Stimulated activated CD8-positive, alpha-beta memory T cell treated with anti-CD3 and anti-CD28 coated beads, Interleukin-4, amount 100 ng/mL, for 1 hour (primary cell): ENCODE measurements around the gene POC1A.
"Not testable (repeated sequence)": the region's sequence is repeated elsewhere in the genome, so short reads cannot be mapped to it uniquely, and the experiment has no call there.

Experiments
- DNase-seq, 2 donors: peaks; one replicate each; pipeline ENCODE4 v3.0.0-alpha.2; 2020; ENCODE audit warnings: low read depth in 2 of 2, low spot score in 1 of 2

POC1A gene

DNA sequence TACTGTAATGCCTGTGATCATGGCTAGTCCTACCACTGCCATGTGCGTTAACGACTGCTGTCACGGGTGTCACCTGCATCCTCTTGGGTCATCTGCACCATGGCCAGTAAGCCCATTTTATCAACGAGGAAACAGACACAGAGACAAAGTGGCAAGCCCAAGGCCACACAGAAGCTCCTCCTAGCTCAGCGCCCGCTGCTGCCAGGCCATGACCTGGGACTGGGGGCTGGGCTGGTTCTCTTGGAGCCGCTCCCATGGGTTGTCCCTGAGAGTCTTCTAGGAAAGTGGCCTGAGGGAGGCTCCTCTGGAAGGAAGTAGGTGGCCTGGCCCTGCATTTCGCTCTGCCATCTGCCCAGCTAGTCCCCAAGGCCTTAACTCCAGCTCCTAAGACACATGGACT is 102.8 kb downstream of the POC1A start:
- no peak for DNase-seq

DNA sequence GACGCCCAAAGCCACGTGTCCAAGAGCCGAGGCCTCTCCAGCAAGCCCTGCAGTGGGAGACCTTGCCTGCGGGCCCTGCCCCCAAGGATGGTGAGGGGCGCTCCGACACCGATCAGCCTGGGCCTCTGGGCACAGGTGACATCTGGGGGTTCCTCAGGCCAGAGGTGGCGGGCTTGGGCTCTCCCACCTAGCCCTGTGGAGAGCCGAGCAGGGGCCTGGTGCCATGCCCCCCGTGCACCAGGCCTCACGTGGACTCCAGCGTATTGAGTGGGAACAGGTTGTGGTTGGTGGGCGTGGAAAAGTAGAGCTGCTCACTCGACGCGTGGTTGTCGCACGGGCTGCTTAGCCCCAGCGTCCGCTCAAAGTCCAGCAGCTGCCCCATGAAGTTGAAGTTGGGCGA is 103.7 kb downstream of the POC1A start:
- no peak for DNase-seq

DNA sequence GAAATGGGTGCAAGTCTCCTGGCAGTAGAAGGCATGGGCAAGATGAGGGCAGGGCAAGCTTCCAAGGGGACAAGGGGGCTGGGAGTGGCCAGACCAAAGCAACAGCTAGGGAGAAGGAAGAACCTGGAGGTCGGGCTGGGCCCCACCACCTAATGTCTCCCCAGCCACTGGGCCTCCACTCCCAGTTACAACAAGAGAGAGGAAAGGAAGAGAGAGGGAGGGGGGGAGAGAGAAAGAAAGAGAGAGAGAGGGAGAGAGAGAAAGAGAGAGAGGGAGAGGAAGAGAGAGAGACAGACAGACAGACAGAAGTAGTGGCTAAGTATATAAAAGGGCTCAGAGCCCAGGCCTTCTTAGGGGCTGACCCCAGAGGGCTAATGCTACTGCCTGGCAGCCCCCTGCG is 104.7 kb downstream of the POC1A start:
- no peak for DNase-seq

DNA sequence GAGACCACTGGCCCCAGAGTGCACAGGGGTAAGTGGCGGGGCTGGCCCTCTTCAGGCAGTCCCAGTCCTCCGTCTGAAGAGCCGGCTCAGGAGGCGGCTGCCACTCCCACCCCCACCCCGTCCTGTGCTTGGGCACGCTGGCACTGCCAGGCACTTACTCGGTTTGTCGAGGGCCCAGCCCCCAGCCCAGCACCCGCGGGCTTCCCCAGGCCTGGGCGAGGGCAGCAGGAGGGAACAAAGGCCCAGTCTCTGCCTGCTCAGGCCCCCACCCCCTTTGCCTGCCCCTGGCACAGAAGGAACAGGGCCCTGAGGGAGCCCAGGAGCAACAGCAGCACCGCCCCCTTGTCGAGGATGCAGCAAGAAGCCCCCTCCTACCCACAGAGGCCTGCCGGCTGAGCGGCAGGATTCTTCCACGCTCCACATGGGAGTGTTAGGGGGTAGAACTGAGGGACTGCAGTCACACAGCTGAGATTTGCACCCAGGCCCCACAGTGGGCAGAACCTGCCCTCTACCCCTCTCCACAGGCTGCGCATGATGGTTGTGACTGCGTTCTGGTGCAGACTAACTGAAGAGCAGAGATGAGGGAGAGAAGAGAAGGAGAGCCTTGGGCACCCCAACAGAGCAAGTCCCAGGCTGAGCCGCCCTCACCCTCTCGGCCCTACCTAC is 106.8 kb downstream of the POC1A start:
- DNase-seq: no peak

DNA sequence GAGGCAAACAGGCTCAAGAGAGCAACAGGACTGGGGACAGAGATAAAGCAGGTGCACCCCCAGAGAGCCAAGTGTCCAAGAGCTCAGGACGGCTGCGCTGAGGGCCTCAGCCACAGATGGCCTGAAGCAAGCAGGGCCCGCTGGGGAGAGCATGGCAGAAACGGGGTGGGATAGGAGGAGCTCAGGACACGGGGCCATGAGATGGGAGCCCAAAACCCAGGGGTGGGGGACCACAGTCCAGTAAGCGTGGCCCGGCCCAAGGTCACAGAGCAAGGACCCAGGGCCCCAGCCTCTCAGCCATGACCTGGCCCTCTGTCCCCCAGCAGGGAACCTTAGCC is 107.4 kb downstream of the POC1A start:
- no peak for DNase-seq

DNA sequence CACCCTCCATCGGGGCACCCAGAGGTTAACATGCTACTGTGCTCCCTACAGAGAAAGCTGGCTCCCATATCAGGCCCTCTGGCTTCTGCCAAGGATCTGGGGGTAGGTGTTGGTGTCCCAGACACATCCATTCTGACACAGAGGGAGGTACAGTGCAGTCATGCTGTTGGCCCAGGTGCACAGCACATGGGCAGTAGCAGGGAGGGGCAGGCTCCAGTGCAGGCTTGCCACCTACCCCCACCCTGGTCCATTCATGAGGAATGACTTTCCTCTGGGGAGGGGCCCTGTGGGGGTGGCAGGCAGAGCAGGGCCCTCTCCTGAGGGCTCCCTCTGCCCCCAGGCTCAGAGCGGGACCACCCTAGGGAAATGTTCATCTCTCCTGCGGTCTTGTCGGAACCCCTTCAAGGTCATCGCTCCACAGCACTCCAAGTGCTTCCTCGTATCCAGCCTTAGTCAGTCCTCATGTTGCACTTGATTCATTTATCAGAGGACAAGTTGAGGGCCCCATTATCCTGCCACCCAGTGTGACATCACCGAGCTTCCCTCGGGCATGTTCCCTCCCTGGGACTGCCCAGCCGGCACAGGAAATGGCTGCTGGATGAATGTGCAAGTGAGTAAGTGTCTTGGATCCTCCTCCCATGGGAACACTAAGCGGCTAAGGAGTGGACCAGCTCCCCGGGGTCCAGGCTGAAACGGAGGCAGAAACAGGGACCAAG is 107.9 kb downstream of the POC1A start:
- DNase-seq: no peak

DNA sequence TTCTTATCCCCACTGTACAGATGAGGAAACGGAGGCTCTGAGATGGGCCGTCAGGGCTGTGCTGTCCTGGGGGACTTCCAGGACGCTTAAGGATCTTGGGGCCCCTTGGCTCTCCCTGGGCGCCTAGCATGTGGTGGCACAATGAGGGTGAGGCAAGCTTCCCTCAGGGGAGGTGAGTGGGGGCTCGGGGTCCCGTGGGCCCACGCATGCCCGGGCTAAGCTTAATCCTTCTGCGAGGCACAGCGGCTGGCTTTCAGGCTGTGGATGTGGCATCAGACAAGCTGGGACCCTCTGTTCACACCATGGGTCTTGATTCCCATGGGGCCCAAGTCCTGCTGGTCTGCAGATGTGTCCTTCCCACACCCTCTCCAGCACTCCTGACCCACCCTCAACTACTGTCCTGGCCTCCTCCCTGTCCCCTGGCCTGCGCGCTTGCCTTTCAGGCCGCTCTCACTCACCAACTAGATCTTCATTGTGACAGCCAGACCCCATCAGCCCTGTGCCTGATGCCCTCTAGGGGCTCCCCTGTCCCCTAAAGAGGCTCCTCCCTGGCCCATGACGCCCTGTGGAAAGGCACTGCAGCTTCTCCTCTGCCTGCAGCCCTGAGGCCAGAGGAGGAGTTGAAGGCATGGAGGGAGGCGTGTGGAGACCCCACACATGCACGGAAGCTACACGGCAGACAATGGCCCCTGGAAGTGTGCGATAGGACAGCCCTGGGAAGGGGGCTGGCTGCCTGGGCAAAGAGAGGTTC is 109.2 kb downstream of the POC1A start:
- no peak for DNase-seq

DNA sequence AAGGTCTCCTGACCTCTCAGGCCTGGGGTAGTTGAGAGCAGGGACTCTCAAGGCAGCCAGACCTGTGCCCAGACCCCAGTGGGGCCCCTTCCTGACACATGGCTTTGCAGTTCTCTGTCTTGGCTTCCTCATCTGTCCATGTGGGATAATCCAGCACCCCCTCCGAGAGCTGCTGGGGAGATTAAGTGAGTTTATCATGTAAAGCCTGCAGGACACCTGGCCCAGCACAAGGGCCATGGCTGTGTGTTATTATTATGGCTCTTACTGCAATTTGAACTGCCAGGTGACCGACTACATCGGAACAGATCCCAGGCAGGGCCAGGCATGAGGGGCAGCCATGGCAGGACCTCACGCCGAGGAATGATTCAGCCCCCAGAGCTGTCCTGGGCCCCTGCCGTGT is 110.5 kb downstream of the POC1A start:
- no peak for DNase-seq

DNA sequence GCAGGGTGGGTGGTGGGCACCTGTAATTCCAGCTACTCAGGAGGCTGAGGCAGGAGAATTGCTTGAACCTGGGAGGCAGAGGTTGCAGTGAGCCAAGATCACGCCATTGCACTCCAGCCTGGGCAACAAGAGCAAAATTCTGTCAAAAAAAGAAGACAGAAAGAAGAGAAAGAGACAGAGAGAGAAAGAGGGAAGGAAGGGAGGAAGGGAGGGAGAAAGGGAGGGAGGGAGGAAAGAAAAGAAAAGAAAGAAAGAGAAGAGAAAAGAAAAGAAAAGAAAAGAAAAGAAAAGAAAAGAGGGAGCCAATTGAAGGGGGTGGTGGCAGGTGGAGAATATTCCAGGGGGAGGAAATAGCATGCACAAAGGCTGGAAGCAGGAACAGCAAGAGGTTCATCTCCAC is 111.2 kb downstream of the POC1A start:
- not testable (repeated sequence) for DNase-seq

DNA sequence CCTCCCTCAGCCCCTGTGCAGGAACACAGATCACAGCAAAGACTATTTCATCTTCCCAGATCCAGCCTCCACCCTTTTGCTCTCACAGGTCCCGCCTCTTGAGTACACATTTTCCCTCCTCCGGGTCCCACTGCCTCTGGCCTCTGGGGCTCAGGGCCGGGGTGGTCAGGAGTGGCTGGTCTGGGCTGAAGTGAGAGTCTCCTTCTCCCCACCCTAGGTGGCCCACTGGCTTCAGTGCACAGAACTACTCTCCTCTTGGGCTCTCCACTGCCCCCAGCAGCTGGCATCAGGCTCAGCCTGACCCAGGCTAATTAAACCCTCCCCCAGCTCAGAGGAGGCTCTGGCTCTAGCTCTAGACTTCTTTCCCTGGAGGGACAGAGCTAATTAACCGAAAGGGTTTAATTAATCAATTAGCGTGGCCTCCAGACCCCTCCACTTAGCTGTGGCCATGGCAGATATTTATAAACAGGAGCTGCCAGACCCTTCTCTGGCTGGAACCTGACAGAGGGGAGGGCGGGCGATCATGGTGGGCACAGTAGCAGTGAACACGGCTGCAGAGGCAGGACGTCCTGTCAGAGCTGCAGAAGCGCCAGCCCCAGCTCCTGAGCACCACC is 113.0 kb downstream of the POC1A start:
- DNase-seq: no peak

DNA sequence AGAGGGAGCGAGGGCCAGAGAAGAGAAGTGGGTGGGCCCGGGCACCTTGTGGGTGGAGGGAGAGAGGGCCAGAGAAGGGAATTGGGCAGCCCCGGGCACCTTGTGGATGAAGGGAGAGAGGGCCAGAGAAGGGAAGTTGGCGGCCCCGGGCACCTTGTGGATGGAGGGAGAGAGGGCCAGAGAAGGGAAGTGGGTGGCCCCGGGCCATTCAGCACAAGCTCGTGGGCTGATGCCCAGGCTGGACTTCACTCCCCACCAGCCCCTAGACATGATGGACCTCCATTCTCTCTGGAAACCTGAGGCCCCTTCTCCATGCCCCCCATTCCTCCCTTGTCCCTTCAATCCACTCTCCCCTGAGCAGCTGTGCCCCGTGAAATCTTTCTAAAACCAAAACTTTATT is 113.6 kb downstream of the POC1A start:
- no peak for DNase-seq

DNA sequence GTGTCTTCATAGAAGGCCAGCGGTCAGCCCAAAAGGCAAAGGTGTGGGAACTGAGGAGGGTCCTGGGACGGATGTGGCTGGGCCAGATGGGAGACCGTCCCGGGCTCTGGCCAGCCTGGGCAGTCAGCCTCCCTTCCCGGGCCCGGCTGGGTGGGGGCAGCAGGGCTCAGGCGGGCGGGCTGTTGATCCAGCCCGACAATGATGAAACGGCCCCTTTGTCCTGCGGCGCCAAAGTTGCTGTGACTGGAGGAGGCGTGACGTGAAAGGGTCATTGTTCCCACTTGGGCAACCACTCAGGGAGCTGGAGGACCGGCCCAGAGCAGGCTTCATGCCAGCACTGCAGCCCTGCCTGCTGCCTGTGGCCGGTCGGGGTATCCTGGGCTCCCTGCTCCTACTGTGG is 114.4 kb downstream of the POC1A start:
- no peak for DNase-seq

DNA sequence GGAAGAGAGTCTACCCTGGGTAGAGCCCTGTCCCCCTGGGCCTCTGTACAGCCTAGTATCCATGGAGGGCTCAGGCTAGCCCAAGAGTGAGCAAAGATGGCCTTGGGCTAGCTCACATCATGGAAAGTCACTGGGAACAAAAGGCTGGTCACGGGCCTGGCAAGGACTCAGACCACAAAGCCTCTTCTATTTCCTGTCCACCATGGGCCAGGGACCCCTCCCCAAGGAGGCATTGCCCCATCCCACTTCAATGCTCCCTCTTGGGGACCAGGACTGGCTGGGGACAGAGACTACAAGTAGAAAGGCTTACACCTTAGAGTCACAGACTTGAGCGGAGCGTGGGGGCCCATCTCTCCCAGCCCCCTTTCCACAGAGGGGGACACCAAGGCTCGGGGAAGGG is 114.8 kb downstream of the POC1A start:
- DNase-seq: no peak

DNA sequence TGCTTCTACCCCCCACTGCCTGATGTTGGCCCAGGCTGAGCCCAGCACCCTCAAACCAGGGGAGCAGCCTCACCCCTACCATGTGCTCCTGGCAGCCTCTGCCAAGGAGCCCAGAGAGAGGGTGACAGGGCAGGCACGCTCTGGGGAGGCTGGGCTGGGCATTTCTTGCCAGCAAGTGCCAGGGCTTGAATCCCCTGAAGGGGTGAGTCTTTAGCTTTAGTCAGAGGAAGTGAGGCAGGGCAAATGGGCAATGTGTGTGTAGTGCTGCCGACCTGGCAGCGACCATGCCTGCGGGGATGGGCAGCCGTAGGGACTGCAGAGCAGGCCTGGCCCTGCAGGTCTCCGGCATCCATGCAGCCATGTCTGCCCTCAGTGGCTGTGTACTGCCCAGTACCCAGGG is 116.0 kb downstream of the POC1A start:
- DNase-seq: no peak

DNA sequence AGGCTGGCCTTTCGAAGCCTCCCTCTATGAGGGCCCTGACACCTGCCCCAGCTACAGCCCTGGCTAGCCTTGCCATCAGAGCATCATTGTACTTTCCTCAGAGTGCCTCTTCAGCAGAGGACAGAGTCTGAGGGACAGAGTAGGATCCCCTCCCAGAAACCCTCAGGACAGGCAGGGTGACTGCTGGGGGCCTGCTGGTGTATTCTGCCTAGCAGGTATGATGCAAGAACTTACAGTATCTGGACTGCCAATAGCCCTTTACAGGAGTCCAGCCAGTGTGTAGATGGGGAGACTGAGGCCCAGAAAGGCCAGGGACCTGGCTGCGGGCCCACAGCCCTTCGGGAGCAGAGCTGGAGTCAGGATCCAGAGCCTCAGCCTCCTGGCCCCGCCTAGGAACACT is 116.9 kb downstream of the POC1A start:
- no peak for DNase-seq

DNA sequence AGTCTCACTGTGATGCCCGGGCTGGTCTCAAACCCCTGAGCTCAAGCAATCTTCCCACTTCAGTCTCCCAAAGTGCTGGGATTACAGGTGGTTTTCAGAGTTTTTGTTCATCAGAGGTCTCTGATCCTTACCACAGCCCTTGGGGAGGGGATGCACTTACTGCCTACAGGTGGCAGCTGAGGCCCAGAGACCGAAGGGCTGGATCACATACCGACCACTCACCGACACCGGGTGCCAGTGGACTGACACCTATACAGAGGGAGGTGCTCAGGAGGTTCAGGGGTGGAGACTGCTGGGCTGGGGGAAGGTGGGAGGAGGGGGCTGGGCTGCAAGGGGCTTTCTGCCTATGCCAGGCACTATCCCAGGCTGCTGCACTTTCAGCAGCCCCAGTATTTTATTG is 117.4 kb downstream of the POC1A start:
- no peak for DNase-seq

DNA sequence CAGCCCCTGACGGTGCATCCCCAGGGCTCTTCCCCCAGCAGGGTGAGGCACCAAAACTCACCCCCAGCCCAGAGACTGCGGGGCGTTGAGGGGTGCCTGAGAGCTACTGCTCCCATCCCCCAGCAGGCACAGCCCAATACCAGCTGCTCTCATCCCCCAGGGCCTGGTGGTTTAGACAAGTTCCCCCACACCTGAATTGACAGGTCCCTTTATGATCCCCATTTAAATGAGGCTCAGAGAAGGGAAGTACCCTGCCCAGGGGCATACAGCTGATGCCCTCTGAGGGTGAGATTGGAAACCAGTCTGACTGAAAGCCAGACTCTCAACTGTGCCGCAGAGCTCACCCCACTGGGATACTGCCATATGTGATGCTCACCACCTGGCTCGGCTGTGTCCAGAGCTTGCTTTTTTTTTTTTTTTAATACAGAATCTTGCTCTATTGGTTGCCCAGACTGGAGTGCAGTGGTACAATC is 118.0 kb downstream of the POC1A start:
- DNase-seq: no peak

DNA sequence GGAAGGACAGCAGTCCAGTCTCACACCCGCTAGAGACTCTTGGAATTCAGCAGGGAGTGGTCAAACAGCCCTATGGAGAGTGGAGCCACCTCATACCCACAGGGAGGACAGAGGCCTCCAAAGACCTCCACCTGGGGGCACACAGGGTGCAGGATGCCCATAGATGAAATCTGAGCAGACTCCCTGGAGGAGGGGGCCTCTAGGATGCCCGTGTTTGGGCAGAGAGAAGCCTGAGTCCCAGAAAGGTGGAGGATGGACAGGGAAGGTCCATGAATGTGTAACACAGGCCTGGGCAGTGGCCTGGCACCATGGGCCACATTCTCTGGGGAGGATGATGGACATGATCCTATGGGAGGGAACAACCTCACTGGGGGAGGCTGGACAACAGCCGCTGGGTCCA is 119.6 kb downstream of the POC1A start:
- no peak for DNase-seq

DNA sequence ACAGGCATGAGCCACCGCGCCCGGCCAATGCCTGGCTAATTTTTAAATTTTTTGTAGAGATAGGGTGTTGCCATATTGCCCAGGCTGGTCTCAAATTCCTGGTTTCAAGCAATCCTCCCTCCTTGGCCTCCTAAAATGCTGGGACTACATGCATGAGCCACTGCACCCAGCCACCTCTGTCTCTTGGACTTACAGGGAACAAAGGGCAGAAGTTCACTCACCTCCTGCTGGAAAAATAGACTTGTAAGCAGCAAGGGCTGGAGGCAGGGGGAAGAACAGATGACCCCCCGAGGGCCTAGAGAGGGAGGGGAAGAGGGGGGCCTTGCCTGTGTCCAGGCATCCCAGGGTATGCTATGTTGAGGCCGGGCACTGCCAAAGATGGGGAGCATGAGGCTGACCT is 120.0 kb downstream of the POC1A start:
- no peak for DNase-seq

DNA sequence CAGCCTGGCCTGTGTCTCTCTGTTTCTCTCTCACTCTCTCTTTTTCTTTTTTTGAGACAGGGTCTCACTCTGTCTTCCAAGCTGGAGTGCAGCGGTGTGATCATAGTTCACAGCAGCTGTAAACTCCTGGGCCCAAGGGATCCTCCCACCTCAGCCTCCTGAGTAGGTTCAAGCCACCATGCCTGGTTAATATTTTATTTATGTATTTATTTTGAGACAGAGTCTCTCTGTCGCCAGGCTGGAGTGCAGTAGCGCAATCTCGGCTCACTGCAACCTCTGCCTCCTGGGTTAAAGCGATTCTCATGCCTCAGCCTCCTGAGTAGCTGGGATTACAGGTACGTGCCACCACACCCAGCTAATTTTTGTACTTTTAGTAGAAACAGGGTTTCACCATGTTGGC is 120.5 kb downstream of the POC1A start:
- DNase-seq: not testable (repeated sequence)

DNA sequence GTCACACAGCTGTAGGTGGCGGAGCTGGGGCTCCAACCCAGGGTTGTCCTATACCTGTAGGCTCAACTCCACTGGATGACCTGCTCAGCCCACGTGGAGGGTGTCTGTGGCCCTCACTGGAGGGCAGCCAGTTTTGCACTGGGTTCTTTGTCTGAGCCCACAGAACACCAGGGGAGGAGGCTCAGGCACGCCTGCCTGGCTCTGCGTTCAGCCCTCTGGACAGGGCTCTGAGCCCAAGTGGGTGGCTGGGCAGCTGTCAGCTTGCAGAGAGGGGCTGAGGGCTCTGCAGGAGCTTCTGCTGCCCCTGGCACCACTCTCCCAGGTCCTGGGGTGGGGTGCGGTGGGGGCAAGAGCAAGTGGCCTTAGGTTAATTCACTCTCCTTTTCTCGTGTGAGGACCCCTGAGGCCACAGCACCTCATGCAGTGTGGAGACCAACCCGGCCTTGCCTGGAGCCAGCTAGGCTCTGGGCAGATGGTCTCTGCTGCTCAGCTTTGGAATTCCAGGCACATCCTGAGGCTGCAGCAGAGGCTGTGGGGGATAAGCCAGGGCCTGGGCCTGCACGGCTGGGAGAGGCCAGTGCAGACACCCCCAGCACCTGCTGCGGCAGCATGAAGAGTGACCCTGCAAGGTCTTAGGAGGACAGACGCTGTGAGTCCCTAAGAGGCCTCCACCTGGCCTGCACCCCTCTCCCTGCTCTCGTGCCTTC is 121.4 kb downstream of the POC1A start:
- DNase-seq: no peak
